Measurements from ENCODE around the gene SEC63.
"Not testable (repeated sequence)": the region's sequence is repeated elsewhere in the genome, so short reads cannot be mapped to it uniquely, and the experiment has no call there.

DNA sequence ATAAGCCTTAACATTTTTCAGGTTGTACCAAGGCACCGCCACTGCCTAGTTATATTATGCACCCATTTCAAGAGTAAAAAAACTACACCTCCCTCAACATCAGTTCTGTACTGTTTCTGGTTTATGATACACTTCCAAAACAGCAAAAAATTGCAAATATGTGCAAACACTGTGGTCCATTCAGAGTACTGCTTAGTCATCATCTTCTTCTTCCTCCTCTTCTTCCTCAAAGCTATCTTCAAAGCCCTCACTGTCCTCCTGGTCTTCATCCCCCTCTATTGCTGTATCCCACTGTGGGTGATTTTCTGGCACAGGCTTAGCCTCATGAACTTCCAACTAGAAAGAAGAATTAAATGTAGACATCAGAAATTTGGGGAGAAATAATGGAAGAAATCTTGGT is 86.5 kb downstream of the SEC63 start:
- not testable (repeated sequence) for TF ChIP-seq CTCF (IDR thresholded peaks at IDR 0.05); POLR2AphosphoS5 (IDR thresholded peaks at IDR 0.05; ENCODE audit: insufficient read depth in 1 of 2, low read depth in 1 of 2)

Data from vagina (tissue), 2 donors.